NCI-H69 (cell line): ENCODE measurements around the gene NMNAT2.
"Not testable (repeated sequence)": the region's sequence is repeated elsewhere in the genome, so short reads cannot be mapped to it uniquely, and the experiment has no call there.

Experiments used
- DNase-seq: peaks from one replicate; lab custom pipeline; 2025; lab: John Stamatoyannopoulos, UW

NMNAT2 gene

DNA sequence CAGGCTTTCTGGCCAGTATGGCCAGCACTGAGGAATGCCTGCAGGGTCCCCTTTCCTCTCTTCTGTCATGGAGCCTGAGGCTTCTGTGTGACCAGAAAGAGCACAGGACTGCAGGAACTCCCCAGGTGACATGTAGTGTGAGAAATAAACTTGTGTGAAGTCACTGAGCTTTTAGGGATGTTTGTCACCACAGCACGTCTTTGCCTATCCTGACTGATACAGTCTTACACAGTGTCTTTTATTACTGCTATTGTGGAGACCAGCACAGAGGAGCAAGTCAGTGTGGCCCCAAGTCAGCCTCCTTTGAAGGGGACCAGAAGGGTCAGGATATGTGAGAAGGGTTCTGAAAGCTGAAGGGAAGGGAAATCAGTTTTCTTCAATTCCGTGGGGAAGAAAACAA, 129.6 kb downstream of the NMNAT2 start:
- no peak for DNase-seq

DNA sequence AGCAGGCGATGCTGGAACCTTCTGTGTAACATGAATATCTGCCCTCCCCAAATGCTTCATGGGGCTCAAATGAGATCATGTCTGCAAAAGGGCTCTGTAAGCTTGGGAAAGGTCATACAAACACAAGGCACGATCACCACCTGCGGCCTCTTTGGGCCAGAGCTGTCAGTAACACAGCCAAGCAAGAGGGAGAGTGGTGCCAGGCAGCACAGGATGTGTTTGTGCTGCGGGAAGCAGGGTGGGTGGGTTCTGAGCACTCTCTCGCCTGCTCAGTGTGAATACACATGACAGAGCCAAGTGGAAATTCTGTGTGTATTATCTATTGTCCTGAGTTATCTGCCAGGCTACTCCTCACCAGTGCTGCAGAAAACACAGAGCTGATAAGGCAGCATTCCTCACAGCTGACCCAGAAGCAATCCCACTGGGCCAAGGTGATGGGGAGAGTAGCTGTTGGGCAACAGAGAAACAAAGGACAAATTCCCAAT, 130.9 kb downstream of the NMNAT2 start:
- DNase-seq, result peak; percentile 74

DNA sequence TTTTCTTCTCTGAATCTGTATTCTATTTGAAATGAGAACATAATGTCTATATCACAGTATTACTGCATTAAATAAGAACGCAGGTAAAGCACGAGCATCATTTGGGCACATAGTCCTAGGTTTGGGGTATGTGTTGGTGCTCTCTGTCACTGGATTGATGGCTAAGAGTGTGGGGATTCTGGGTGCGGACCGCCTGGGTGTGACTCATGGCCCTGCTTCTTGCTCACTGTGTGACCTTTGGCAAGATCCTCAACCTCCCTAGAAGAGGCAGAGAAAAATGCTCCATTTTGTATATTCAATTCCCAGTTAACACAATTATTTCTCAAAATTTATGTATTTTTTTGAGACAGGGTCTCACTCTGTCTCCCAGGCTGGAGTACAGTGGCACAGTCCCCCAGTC, 132.4 kb downstream of the NMNAT2 start:
- DNase-seq, result no peak

DNA sequence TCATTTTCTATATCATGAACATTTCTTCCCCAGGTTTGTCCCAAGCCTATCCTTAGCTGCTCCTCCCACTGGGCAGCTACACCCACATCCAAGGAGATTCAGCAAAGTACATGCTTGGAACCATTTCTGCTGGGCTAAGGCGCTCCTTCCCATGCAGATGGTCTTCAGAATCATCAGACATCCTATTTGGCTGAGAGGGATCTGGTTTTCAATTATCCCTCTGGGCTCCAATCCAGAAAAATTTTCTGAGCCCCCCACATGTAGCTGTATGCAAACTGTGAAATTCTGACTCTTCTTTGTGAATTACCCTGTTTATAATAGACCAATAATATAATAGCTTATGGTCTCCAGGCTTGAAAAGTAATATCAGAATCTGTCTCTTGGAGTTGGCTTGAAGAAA, 132.9 kb downstream of the NMNAT2 start:
- DNase-seq, result peak; percentile 29

DNA sequence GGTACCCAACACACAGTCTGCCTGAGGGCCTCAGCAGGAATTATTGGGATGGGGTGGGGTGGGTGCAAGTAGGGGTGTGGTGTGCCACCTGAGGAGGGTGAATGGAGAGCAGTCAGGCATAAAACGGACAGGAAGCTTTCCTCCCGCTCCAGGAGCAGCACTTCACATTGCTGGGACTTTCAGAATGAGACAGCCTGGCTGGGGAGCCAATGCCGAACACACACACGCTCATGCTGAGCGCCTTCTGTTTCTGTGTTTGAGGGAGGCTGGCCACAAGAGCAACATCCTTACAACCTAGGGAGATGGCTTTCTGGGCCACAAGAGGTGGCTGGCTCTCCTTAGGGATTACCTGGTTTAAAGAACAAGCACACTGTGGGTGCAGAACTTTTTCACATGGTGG, 134.1 kb downstream of the NMNAT2 start:
- peak; percentile 97 for DNase-seq

DNA sequence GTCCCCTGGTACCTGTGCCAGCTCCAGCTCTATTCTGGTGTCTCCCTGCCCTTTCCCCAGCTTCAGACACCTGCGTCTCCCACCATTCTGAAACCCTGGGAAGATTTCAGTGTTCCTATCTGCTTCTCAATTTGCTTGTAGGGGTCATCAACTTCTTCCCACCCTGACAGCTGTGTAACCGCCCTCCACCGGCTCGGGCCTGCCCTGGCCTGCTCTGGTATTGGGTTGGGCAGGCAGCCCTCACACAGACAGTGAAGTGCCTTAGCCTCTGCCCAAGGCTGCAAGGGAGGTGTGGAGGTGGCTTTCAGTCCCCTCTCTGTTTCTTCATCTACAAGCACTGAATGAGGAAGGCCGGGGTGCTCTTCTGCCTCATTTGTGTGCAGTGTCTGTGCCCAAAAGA, 134.9 kb downstream of the NMNAT2 start:
- DNase-seq, result peak; percentile 83

DNA sequence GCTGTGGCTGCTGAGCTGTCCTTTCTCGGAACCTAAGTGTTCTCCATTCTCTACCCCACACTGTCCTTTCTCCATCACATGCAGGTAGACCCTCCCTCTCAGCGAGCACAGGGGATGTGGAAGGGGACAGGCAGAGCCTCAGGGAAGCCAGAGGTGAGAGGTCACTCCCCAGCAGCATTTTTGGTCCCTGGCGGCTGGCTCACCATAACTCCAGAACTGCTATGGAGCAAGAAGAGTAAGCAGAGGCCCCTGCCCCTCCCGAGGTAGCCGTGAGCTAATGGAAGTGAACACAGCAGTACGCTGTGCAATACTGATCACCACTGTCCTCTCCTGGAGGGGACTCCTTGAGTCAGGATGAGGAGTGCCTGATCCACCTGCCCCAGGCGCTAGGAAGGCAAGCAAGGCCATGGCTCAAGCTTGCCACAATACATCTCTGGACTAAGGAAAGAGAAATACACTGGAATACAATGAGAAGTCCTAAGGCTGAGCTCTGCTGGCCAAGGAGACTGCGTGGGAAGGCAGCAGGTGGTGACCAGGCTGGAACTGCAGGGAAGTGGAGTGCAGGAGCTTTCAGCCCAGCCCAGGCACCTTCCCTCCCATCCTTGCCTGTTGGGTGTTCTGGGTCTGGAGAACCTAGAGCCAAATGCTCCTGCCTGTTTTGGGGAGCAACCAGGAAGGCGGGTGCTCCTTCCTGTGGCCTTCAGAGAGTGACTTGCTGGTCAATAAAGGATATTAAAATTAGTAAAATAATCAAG, 135.9 kb downstream of the NMNAT2 start:
- peak; percentile 54 for DNase-seq

DNA sequence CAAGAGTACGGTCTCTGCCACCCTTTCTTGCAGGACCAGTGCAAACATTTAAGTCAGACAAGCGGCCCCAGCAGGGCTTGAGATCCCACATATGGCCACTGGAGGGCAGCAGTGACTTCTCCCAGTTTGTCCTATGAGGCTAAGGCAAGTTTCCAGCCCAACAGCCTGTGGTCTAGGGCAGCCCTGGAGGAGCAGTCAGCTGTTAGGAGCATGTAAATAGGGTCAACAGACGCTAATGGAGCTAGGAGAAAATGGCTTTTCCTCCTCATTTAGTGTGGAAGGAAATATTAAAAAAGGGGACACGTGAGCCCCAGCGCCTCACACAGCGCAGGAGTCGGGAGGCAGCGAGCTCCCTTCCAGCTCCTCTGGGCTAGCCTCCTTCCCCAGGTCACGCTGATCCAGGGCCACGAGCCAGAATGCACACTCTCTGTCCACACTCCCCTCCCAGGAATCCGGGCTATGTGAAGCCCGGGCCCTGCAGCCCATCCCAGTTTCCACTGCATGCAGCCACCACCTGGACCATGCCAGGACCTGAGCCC, 136.6 kb downstream of the NMNAT2 start:
- DNase-seq, result peak; percentile 92

DNA sequence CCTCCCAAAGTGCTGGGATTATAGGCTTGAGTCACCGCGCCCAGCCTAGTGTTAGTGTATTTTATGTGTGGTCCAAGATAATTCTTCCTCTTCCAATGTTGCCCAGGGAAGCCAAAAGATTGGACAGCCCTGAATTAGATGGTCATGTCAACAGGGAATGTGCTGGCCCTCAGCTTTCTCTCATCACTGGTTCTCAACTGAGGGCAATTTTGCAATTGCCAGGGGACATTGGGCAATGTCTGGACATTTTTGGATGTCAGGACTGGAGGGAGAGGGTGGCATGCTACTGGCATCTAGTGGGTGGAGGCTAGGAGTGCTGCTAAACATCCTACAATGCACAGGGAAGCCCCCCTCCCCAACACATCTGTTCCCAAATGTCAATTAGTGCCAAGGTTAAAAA, 137.1 kb downstream of the NMNAT2 start:
- peak; percentile 70 for DNase-seq

DNA sequence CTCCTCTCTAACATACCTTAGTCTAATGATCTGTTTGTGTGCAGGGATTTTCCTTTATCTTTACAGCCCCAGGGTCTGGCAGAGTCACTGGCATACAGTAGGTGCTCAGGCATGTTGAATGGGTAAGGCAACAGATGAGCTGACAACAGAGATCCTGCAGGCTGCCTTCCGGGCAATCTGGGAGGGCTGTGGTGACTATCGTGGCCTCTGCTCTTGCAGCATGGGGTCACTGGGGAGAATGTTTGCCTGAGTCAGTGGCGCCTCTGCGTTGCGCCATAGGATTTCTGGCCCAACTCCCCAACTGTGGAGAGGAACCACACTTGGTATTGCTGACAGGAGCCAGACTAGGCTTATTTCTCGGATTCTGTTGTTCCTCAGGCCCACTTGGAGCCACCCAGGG, 138.3 kb downstream of the NMNAT2 start:
- DNase-seq, result no peak

DNA sequence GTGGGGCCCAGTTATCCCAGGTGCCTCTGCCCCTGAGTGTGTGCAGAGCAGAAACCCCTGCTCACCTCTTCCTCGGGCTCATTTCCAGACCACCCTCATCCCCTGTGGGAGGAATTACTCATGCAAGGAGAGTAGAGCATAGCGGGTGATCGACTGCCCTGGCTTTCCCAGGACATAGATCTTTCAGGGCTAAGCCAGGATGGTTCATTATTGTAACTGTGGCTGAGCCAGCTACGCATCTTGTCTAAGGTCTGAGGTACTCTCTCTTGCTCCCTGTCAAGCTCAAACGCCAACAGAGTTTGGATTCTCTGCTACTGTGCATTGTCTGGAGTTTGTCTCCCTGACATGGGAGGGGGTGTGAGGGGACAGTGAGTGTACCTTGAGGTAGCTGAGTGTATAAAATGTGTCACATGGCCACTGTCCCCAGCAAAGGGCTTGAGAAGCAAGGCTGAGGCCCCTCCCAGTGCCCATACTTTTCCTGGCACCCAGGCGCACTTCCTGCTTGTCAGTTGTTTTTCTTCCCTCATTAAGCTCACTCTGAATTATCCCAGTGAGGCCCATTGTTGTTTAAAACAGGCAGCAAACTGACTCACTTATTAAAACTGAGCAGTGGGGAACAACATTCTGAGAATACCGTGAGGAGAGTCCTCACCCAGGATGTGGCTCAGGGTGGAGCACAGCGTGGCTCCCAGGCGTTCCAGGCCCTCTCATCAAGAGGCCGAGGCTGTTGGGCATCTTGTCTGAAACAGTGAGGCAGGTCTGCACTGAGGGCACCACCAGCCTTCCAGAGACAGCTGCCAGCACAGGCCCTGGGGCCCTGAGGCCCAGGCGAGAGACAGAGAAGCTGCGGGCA, 139.2 kb downstream of the NMNAT2 start:
- DNase-seq, result peak; percentile 50

DNA sequence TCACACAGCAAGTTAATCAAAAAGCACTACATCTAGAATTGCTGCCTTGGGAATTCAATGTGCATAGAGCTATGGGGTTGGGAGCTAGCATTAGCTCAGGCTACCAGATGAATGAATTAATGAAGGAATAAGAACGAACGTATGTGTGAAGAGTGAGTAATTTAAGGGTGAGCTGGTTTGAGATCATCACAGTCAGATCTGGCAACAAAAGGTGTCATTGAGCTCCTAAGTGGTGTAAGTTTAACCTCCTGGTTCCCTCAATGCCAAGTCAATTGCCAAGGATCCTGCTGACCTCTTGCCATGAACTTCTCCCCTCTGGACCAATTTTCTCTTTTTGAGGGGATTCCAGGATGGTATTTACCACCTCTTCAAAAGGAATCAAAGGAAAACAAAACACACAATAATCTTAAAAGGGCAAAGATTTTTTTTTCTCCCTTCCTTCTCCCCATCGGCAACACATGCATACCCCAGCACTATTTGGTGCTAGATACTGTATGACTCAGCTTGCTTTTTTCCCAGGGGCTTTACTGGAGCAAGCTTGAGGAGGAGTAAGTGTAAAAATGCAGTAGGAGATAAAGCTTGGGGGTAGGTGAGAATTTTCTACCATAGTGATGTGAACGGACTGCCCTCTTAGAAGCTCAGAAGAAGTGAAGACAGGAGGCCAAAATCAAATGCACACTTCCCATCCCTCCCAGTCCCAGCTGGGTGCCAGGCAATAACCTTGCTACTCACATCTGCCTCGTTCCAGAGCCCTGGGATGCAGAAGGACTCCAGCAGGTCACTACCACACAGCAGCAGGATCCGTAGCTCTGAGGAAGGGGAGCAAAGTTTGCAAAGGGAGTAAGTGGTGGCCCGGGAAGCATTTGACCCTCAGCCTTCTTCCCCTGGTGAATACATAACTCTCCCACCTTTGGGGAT, 140.1 kb downstream of the NMNAT2 start:
- no peak for DNase-seq

DNA sequence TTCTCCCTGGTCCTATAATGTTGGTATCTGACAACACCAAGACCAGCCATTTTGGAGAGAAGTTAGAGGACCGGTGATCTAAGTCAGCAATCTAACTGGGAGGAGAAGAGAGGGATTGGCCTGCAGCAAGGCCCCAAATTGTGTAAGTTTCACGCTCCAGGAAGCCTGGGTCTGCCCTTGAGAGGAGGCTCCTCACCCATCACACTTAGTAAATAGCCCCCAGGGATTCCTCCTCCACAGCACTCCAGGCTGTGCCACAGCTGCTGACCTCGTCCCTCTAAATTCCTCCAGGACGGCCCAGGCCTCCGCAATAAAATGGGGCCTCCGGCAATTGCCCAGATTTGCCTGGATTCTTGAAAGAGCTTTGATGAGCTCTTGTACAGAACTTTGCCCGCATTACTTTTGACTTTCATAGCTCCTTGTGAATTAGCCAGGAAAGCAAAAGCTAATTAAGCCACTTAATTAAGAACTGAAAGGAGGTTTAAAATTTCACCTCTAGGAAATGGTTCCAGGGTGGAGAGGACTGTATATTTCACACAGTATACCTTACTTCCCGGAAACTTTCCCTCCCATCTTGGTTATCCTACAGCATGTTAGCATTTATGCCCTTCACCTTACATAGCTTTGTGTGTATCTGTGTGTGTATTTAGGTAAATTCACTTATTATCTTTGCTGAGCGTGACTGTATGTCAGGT, 141.6 kb downstream of the NMNAT2 start:
- DNase-seq, result peak; percentile 15

DNA sequence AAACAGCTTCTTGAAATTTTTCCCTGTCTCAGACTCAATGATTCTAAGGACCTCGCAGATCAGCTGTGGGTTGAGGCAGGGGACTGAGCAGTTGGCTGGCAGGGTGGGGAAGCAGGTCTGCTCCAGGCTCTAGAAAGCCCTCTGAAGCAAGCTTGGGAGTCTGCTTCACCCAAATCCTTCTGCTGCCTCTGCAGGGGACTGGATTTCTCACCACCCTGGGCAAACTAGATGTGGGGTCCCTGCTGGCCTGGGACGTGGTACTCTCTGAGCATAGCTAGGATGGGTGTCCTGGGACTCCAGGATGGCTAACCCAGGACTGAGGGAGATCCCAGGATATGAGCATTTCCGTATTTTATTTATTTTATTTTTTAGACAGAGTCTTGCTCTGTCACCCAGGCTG, 142.9 kb downstream of the NMNAT2 start:
- DNase-seq, result no peak

DNA sequence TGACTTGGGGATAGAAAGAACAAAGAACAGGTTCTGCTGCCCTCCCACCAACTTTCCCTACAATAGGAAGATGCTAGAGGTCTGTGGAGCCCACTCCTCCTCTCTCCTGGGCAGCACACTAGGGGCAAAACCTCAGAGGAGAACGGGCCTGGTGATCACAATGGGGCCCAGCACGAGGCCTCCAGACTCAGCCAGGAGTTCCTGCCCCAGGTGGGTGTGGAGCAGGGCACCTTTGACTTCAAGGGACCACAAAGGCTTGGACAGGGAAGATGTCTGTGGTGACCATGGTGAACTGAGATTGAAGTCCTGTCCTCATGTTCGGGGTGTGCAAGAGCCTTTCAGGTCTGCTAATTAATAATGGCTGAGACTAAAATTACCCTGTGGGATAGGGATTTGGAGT, 143.3 kb downstream of the NMNAT2 start:
- no peak for DNase-seq

DNA sequence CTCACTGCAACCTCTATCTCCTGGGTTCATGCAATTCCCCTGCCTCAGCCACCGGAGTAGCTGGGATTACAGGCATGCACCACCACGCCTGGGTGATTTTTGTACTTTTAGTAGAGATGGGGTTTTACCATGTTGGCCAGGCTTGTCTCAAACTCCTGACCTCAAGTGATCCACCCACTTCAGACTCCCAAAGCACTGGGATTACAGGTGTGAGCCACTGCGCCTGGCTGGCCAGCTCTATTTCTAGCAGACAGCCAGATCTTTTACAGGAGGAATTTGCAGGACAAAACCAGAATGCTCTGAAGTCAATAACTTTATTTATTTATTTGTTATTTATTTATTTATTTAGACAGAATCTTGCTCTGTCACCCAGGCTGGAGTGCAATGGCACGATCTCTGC, 144.2 kb downstream of the NMNAT2 start:
- DNase-seq, result not testable (repeated sequence)

DNA sequence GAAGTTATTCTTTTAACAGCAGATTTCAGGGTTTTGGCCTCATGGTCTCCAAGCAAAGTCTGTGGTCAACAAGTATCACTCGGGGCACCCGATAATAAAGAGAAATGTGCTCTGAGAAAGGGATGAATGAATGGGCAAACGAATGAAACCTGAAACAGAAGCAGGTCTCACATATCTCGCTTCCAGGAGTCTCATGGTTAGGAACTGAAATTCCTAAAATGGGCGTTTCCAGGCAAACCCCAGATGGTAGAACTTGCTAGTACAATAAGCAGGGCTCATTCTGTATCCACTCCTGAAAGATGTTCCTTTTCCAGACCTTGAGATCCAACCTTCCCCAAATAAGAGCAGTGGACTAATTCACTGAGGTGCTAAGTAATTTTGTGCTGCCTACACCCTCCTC, 144.9 kb downstream of the NMNAT2 start:
- DNase-seq, result no peak

DNA sequence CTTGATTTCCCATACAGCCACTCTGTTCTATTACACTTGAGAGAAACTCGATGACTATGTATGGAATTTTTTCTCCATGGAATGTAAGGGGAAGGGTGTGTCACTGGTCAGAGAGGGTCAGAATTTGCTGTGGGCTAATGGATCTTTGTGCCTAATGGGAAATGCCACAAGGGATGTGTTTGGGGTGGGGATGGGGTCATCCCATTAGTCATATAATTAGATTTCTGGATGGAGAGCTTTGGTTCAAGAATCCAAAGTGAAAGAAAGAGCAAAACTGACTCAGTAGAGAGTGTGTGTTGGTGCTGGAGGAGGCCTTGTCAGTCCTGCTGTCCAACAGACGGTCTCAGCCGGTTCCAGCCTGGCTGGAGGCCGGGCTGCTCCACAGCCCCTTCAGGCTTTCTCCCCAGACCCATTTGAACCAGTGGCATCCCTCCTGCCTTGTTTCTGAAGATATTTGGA, 145.8 kb downstream of the NMNAT2 start:
- no peak for DNase-seq

DNA sequence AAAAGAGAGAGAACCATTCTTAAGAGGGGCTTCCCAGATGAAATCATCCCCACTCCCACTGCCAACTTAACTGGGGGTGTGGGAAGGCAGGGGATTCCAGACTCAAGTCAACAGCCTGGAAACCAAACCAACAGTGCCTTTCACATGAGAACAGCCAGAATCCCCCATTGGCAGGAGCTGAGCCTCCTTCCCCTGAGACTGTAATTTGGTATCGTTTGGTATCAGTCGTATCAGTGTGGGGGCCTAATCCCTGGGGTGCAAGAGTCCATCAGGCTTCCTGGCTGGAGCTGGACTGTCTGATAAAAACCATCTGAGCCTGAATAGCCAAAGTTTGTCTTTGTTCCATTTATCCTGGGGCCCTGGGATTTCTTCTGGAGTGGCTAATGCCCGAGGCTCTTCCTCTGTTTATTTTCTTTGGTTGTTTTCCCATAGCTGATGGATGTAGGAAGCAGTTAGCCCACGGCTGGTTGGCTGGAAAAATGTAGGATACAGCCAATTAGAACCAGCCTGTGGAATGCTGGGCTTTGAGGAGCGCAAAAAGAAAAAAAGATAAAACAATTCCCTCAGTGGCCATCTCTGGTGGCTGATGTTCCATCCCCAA, 147.5 kb downstream of the NMNAT2 start:
- peak; percentile 52 for DNase-seq

DNA sequence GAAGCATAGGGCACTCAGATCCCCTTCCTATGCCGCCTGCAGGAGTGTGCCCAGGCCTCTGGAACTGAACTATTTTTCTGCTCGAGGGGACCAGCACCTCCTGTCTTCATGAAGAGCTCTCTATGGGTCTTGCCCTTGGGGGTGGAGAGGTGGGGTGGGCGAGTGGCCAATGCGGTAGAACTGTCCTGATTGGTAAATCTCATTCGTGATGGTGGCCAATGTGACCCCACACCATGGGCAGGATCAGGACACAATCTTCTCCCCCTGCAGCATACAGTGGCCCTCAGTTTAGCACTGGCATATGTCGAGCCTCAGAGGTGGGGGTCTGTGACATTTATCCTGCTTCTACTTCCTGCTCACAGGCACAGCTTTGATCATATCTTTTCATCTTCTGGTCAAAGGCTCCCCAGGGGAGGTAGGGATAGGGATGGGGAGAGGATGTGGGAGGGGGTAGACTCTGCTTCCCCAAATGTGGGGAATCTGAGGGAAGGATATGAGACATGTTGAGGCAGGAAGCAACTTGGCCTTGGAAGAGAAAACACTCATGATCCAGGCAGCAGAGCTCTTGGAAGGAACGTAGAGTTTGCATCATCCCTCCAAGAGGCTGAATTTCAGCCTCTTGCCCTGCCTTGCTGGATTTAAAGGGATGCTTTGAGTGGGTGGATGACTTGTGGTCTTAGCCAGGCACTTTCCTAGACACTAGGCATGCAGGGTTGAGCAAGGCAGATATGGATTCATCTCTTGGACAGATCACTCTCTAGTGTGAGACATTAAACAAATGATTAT, 150.3 kb downstream of the NMNAT2 start:
- no peak for DNase-seq
